ENCODE results near the gene NSMCE1. TPM values are rescaled to one million over a fixed set of nuclear protein-coding genes. Genes with fewer than 3 reads are reported as not detected.

Gene NSMCE1
- total RNA-seq, 2 donors from 2014 or later: 37.6 to 58.2 TPM

DNA sequence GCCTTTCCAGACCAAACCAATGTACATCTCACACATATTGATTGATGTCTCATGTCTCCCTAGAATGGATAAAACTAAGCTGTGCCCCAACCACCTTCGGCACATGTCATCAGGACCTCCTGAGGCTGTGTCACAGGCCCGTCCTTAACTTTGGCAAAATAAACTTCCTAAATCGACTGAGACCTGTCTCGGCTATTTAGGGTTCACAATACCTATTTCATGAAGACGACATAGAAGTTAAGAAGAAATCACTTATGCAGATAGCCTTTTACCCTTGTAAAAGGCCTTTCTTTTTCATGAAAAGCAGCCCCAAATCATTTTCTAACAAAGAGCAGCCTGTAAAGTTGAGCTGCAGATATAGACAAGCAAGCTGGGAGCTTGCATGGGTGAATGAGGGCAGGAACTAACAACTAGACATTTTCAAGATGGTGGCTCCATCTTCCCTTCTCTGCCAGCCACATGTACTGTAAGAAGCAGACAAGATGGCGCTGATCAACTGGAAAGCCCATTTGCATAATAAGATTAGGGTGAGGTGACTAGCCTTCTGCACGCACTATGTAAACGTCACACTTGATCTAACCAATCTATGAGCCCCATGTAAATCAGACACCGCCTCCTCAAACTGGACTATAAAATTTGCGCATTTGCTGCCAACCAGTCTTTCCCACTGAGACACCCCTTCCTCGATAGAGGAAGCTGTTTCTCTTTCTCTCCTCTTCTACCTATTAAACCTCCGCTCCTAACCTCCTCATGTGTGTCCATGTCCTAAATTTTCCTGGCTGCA is 69.9 kb downstream of the NSMCE1 start:
- H3K9ac ChIP-seq (ENCODE audit: low read depth in 2 of 2, low read length in 2 of 2): no peak overlapping the region
- no peaks in the 10 kb centered on the region for H3K4me1 ChIP-seq
- no peaks in the 10 kb centered on the region for H3K36me3 ChIP-seq
- TF ChIP-seq, protein P1, sequence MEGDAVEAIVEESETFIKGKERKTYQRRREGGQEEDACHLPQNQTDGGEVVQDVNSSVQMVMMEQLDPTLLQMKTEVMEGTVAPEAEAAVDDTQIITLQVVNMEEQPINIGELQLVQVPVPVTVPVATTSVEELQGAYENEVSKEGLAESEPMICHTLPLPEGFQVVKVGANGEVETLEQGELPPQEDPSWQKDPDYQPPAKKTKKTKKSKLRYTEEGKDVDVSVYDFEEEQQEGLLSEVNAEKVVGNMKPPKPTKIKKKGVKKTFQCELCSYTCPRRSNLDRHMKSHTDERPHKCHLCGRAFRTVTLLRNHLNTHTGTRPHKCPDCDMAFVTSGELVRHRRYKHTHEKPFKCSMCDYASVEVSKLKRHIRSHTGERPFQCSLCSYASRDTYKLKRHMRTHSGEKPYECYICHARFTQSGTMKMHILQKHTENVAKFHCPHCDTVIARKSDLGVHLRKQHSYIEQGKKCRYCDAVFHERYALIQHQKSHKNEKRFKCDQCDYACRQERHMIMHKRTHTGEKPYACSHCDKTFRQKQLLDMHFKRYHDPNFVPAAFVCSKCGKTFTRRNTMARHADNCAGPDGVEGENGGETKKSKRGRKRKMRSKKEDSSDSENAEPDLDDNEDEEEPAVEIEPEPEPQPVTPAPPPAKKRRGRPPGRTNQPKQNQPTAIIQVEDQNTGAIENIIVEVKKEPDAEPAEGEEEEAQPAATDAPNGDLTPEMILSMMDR (IDR thresholded peaks at IDR 0.05): no peak
- no peak for DNase-seq
- H3K27ac ChIP-seq: no peak overlapping the region
- no peaks in the 10 kb centered on the region for H3K9me3 ChIP-seq
- intact Hi-C loops (cut with DNase I): no loop called here
- no peak overlapping the region for H3K4me3 ChIP-seq
- no peaks in the 10 kb centered on the region for H3K27me3 ChIP-seq

- Histone ChIP-seq H3K9me3 (no peaks in the 10 kb centered on the region), H3K27ac (no peak overlapping the region), H3K4me3 (no peak overlapping the region), H3K9ac (ENCODE audit: low read depth in 2 of 2, low read length in 2 of 2) (no peak overlapping the region), H3K27me3 (no peaks in the 10 kb centered on the region), H3K4me1 (no peaks in the 10 kb centered on the region), H3K36me3 (no peaks in the 10 kb centered on the region)
- DNase-seq: no peak
- TF ChIP-seq, protein P1 (IDR thresholded peaks at IDR 0.05): no peak
- intact Hi-C loops (cut with DNase I): no loop called here
Measured at GRCh38 chr16:27197004-27197403, 71.6 kb downstream of the NSMCE1 start.

- TF ChIP-seq, protein P1 (IDR thresholded peaks at IDR 0.05): no peak
- Histone ChIP-seq H3K27me3 (no peaks in the 10 kb centered on the region), H3K36me3 (no peaks in the 10 kb centered on the region), H3K4me3 (no peak overlapping the region), H3K9me3 (no peaks in the 10 kb centered on the region), H3K9ac (ENCODE audit: low read depth in 2 of 2, low read length in 2 of 2) (no peak overlapping the region), H3K27ac (no peak overlapping the region), H3K4me1 (no peaks in the 10 kb centered on the region)
- no peak for DNase-seq
- intact Hi-C loops (cut with DNase I): no loop called here
Measured at GRCh38 chr16:27195941-27196595, 72.5 kb downstream of the NSMCE1 start.

GRCh38 chr16:27195076-27195741 is 73.4 kb downstream of the NSMCE1 start:
- no peak overlapping the region for H3K4me3 ChIP-seq
- TF ChIP-seq, protein P1 (IDR thresholded peaks at IDR 0.05): no peak
- H3K4me1 ChIP-seq: no peaks in the 10 kb centered on the region
- H3K27ac ChIP-seq: no peak overlapping the region
- no peaks in the 10 kb centered on the region for H3K27me3 ChIP-seq
- no peak overlapping the region for H3K9ac ChIP-seq (ENCODE audit: low read depth in 2 of 2, low read length in 2 of 2)
- no peaks in the 10 kb centered on the region for H3K9me3 ChIP-seq
- intact Hi-C loops (cut with DNase I): no loop called here
- no peak for DNase-seq
- H3K36me3 ChIP-seq: no peaks in the 10 kb centered on the region

- Histone ChIP-seq H3K9me3 (no peaks in the 10 kb centered on the region), H3K9ac (ENCODE audit: low read depth in 2 of 2, low read length in 2 of 2) (no peak overlapping the region), H3K4me1 (no peaks in the 10 kb centered on the region), H3K36me3 (no peaks in the 10 kb centered on the region), H3K4me3 (no peak overlapping the region), H3K27ac (no peak overlapping the region), H3K27me3 (no peaks in the 10 kb centered on the region)
- no peak for DNase-seq
- intact Hi-C loops (cut with DNase I): no loop called here
- TF ChIP-seq, protein P1 (IDR thresholded peaks at IDR 0.05): no peak
Measured at GRCh38 chr16:27193300-27193990, 75.1 kb downstream of the NSMCE1 start.
